Measurements from ENCODE around the gene ANO7. TPM values are rescaled to one million over a fixed set of nuclear protein-coding genes. Genes with fewer than 3 reads are reported as not detected.

The ANO7 gene
- total and polyA plus RNA-seq, 2 of the 13 experiments (the other 11 are each of a cell fraction or from before 2014, with no cell fraction given): 4.1 to 4.9 TPM

DNA sequence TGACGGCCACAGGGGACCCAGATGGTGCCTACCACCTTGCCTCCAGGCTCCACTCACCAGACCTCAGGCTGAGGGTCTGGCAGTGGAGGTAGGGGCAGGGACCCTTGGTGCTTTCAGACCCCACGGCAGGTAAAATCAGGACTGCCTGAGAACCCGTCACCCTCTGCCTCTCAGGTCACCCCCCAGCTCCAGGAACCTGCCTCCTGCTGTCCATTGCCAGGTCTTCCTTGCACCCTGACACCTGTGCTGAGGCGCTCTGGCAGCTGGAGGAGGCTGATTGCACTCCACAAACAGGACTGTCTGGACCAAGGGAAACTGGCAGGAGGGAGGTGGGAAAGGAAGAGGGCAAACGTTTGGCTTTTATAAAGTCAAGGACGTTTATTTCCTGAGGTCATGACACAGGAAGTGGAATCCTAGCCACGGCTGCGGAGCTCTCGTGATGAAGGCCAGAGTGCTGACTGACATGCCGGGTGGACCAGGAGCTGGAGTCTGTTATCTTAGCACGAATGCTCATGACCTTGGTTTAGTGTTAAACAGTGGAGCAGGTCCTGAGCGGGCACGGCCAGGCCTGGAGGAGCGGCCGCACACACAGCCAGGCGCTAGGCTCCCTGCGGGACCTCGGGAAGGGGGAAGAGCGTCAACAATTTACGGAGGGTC is 40.5 kb downstream of the ANO7 start (continued):
- TF ChIP-seq, protein P1, sequence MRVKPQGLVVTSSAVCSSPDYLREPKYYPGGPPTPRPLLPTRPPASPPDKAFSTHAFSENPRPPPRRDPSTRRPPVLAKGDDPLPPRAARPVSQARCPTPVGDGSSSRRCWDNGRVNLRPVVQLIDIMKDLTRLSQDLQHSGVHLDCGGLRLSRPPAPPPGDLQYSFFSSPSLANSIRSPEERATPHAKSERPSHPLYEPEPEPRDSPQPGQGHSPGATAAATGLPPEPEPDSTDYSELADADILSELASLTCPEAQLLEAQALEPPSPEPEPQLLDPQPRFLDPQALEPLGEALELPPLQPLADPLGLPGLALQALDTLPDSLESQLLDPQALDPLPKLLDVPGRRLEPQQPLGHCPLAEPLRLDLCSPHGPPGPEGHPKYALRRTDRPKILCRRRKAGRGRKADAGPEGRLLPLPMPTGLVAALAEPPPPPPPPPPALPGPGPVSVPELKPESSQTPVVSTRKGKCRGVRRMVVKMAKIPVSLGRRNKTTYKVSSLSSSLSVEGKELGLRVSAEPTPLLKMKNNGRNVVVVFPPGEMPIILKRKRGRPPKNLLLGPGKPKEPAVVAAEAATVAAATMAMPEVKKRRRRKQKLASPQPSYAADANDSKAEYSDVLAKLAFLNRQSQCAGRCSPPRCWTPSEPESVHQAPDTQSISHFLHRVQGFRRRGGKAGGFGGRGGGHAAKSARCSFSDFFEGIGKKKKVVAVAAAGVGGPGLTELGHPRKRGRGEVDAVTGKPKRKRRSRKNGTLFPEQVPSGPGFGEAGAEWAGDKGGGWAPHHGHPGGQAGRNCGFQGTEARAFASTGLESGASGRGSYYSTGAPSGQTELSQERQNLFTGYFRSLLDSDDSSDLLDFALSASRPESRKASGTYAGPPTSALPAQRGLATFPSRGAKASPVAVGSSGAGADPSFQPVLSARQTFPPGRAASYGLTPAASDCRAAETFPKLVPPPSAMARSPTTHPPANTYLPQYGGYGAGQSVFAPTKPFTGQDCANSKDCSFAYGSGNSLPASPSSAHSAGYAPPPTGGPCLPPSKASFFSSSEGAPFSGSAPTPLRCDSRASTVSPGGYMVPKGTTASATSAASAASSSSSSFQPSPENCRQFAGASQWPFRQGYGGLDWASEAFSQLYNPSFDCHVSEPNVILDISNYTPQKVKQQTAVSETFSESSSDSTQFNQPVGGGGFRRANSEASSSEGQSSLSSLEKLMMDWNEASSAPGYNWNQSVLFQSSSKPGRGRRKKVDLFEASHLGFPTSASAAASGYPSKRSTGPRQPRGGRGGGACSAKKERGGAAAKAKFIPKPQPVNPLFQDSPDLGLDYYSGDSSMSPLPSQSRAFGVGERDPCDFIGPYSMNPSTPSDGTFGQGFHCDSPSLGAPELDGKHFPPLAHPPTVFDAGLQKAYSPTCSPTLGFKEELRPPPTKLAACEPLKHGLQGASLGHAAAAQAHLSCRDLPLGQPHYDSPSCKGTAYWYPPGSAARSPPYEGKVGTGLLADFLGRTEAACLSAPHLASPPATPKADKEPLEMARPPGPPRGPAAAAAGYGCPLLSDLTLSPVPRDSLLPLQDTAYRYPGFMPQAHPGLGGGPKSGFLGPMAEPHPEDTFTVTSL (CRISPR knock-in tag; IDR thresholded peaks at IDR 0.05; ENCODE audit: borderline replicate concordance): no peak
- no peak; the same call in 1 of the 2 replicates for TF ChIP-seq ETV5 (CRISPR knock-in tag; IDR thresholded peaks at IDR 0.05; ENCODE audit: borderline replicate concordance)
- no peak for TF ChIP-seq ZNF704 (CRISPR knock-in tag; IDR thresholded peaks at IDR 0.05; ENCODE audit: borderline replicate concordance)
- no peak for TF ChIP-seq ZNF616 (CRISPR knock-in tag; IDR thresholded peaks at IDR 0.05; ENCODE audit: low read depth)
- TF ChIP-seq ZNF101 (CRISPR knock-in tag; IDR thresholded peaks at IDR 0.05; ENCODE audit: borderline replicate concordance, low read depth): no peak
- TF ChIP-seq ZNF343 (CRISPR knock-in tag; IDR thresholded peaks at IDR 0.05): 0 out of 2 replicates have a peak, but pooled peaks have one; percentile 11
- TF ChIP-seq GZF1 (CRISPR knock-in tag; IDR thresholded peaks at IDR 0.05): no peak
- TF ChIP-seq SOX6 (IDR thresholded peaks at IDR 0.05): no peak
- no peak for TF ChIP-seq SOX6 (CRISPR knock-in tag; IDR thresholded peaks at IDR 0.05)
- TF ChIP-seq, protein P2, sequence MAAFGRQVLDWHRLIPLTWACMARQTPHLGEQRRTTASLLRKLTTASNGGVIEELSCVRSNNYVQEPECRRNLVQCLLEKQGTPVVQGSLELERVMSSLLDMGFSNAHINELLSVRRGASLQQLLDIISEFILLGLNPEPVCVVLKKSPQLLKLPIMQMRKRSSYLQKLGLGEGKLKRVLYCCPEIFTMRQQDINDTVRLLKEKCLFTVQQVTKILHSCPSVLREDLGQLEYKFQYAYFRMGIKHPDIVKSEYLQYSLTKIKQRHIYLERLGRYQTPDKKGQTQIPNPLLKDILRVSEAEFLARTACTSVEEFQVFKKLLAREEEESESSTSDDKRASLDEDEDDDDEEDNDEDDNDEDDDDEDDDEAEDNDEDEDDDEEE (CRISPR knock-in tag; IDR thresholded peaks at IDR 0.05): no peak
- TF ChIP-seq RBM39 (IDR thresholded peaks at IDR 0.05; ENCODE audit: low read depth, low read length, poor library complexity, severe bottlenecking): peak; percentile 56
- TF ChIP-seq ZNF30 (CRISPR knock-in tag; IDR thresholded peaks at IDR 0.05): no peak
- TF ChIP-seq ZNF879 (CRISPR knock-in tag; IDR thresholded peaks at IDR 0.05): peak; percentile 64; the same call in 1 of the 2 replicates
- TF ChIP-seq ZNF549 (CRISPR knock-in tag; IDR thresholded peaks at IDR 0.05): no peak
- TF ChIP-seq ZNF790 (CRISPR knock-in tag; IDR thresholded peaks at IDR 0.05; ENCODE audit: borderline replicate concordance): no peak
- no peak for TF ChIP-seq ZNF562 (CRISPR knock-in tag; IDR thresholded peaks at IDR 0.05; ENCODE audit: borderline replicate concordance)
- TF ChIP-seq KDM3A (CRISPR knock-in tag; IDR thresholded peaks at IDR 0.05; ENCODE audit: low read depth): no peak
- peak; percentile 35; the same call in 1 of the 2 replicates for TF ChIP-seq ZC3H13 (CRISPR knock-in tag; IDR thresholded peaks at IDR 0.05)
- TF ChIP-seq, protein P3, sequence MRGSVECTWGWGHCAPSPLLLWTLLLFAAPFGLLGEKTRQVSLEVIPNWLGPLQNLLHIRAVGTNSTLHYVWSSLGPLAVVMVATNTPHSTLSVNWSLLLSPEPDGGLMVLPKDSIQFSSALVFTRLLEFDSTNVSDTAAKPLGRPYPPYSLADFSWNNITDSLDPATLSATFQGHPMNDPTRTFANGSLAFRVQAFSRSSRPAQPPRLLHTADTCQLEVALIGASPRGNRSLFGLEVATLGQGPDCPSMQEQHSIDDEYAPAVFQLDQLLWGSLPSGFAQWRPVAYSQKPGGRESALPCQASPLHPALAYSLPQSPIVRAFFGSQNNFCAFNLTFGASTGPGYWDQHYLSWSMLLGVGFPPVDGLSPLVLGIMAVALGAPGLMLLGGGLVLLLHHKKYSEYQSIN (CRISPR knock-in tag; IDR thresholded peaks at IDR 0.05; ENCODE audit: borderline replicate concordance): no peak
